ENCODE data around the gene ANO4.

The ANO4 gene

DNA sequence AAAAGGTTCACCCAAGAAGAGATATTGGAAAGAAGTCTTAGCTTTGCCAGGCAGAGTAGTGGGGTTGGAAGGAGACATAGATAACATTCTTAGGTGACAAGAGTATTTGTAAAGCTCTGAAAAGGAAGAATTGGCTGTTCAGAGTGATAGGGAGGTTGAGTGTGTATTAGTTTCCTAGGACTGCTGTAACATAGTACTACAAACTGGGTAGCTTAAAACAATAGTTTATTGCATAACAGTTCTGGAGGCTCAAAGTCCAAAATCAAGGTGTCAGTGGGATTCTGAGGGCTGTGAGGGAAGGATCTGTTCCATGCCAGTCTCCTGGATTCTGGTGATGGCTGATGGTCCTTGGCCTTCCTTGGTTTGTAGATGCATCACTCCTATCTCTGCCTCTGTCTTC lies 258.6 kb downstream of the ANO4 start:
- TF ChIP-seq CTCF (IDR thresholded peaks at IDR 0.05): no peak

- TF ChIP-seq CTCF (IDR thresholded peaks at IDR 0.05): no peak
Measured at GRCh38 chr12:101055940-101056339, 261.4 kb downstream of the ANO4 start.

DNA sequence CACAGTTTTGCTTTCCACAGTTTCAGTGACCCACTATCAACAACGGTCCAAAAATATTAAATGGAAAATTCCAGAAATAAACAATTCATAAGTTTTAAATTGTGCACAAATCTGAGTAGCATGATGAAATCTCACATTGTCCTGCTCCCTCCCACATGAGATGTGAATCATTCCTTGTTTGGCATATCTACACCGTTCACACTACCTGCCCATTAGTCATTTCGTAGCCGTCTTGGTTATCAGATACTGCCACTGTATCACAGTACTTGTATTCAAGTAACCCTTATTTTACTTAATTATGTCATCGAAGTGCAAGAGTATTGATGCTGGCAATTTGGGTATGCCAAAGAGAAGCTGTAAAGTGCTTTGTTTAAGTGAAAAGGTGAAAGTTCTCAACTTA lies 270.1 kb downstream of the ANO4 start:
- TF ChIP-seq CTCF (IDR thresholded peaks at IDR 0.05): no peak

GRCh38 chr12:101066489-101066888 lies 271.9 kb downstream of the ANO4 start:
- no peak for TF ChIP-seq CTCF (IDR thresholded peaks at IDR 0.05)

DNA sequence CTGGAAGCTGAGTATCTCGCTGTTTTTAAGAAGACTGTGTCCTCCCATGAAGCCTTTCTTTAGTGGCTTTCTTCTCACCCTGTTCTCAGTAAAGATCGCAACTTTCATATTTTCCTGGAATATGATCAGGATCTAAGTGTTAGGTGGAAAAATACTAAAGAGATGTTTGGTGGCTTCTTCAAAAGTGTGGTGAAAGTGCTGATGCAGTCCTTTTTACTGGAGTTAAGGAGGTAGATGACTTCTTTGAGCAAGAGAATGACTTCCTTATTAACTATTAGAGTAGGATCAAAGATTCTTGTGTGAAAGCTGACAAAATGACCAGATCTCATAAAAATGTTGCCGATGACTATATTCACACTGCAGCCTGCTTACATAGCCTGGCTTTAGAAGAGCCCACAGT lies 273.8 kb downstream of the ANO4 start:
- TF ChIP-seq CTCF (IDR thresholded peaks at IDR 0.05): no peak

DNA sequence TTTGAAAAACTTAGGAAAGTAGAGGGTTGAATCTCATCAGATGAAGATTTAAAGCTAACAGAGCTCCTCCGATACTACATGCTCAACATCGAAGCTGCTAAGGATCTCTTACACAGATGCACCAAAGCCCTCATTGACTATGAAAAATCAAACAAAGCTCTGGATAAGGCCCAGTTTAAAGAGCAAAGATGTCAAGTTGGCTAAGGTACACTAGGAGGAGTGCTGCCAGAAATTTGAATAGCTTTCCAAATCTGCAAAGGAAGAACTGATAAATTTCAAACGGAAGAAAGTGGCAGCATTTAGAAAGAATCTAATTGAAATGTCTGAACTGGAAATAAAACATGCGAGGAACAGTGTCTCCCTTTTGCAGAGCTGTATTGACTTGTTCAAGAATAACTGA lies 274.3 kb downstream of the ANO4 start:
- no peak for TF ChIP-seq CTCF (IDR thresholded peaks at IDR 0.05)

DNA sequence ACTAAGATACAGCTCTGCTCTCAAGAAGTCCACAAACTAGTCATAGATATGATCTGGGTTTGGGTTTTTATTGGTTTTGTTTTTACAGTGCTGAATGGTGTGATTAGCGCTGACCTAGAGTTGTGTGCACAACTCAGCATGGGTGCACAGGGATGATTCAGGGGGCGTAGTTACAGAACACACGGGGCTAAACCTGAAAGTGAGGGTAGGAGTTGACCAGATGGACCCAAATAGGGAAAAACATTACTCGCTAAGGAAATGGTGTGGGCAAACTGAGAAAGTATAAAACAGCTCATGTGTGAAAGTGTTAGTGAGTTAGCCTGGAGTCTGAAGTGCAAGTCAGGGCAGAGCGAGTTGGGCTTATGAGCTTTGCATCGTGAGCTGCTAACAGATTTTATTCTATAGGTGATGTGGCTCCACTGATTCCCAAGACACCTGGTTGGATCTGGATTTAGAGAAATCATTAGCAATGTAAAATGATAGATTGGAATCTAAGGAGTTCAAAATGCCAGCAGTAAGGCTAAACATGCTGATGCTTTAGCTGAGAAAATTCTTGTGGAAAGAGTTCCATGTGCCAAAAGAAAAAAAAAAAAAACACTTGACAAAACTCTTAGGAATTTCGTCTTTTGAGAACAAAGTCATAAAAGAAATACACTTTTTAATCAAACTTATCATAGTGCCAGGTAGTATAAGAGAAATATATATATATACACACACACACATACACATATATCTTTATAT lies 280.5 kb downstream of the ANO4 start:
- no peak for TF ChIP-seq CTCF (IDR thresholded peaks at IDR 0.05)

DNA sequence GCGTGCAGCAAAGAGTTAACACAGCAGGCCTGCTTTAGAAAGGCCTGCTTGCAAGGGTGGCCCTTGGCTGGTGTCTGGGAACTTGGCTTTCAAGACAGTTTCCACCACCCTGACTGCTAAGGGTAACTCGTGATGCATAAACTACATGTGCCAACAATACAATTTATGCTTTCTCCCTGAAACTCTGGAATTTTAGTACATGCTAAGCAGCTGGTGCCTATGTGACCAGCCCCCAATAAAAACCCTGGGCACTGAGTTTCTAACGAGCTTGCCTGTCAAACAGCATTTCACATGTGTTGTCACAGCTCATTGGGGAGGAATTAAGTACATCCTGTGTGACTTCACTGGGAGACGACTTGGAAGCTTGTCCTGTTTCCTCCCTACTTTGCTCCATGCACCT lies 282.3 kb downstream of the ANO4 start:
- no peak for TF ChIP-seq CTCF (IDR thresholded peaks at IDR 0.05)

Data from LNCAP (cell line).